ENCODE data around the gene CCDC178.
"Not testable (repeated sequence)": the region's sequence is repeated elsewhere in the genome, so short reads cannot be mapped to it uniquely, and the experiment has no call there.

Gene CCDC178

DNA sequence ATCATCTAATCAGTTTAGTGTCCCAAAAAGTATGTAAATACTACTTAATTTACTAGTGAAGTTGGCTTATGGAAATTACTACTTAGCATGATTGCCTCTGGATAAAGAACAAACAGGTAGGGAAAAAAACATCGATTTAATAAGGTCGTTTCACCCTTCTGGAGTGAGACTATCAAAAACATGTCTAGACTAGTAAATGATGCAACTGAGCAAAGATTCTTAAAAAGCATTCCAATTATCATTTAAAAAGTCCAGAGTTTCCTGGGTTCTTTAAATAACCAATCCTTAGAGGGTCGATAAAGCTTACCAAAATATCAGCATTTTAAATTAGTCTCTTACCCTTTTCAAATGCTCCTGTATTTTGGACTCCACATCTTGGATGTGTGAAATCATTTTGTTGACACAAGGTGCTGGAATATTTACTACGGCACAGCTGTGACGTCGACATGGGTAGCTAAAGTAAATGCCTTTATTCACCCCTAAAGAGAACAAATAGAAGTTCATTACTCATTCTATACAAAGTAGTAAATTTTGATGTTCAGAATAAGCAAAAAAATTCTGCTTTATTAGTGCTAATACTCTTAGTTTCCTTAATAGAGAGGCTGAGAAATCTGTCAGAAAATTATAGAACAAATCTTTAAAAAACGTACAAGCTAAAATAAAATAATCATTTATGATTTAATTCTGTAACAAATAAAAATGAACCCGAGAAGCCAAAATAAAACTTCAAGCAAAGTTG lies 70.6 kb downstream of the CCDC178 start:
- DNase-seq (ENCODE audit: low read depth in 1 of 2, low spot score in 1 of 2), result no peak

DNA sequence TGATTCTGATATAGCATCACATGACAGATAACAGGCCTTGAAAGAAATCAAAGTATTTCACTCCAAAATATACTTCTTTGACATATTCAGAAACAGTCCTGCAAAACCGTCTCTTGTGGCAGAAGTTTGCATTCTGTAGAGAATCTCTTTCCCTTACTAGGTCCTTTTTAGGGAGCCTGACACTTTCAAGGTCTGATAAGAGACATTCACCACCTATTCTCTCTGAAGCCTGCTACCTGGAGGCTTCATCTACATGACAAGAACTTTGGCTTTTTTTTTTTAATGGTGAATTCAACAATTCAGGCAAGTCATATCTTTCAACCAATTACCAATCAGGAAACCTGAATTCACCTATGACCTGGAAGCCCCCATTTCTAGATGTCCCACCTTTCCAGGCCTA lies 83.8 kb downstream of the CCDC178 start:
- no peak for DNase-seq (ENCODE audit: low read depth in 1 of 2, low spot score in 1 of 2)

DNA sequence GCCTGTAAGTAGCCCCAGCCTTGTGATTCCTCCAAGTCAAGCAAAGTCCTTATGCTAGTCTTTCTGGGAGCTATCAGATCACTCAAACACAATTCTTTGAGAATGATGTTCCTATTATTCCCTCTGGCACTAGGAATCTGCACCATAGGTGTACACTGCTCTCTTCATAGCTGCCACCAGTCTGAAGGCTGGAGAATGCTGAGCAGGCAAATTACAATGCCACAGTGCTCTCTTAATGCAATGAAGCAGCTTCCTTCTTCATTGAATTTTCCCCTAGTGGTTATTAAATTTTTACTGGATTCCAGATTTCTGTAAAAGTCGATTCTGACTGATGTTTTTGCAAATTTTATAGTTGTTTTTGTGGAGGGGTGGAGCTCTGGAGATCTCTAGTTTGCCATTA lies 84.8 kb downstream of the CCDC178 start:
- DNase-seq (ENCODE audit: low read depth in 1 of 2, low spot score in 1 of 2), result no peak

DNA sequence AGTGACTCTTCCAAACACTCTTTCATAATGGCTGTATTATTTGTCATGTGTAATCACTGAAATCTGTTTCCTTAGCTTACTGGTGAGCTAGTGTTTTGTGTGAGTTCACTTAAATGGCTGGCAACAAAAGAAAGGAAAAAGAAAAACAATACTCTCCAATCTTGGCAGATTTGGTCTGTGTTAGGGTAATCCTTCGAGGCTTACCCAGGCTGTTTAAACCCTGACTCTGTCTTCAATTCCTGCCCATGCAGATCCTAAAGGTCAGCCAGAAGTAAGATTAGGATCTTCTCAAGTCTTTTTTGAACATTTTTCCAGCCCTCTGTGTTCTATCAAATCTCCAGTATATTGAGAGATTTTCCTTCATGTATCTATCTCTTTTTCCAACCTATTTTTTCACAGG lies 85.3 kb downstream of the CCDC178 start:
- DNase-seq (ENCODE audit: low read depth in 1 of 2, low spot score in 1 of 2), result no peak

DNA sequence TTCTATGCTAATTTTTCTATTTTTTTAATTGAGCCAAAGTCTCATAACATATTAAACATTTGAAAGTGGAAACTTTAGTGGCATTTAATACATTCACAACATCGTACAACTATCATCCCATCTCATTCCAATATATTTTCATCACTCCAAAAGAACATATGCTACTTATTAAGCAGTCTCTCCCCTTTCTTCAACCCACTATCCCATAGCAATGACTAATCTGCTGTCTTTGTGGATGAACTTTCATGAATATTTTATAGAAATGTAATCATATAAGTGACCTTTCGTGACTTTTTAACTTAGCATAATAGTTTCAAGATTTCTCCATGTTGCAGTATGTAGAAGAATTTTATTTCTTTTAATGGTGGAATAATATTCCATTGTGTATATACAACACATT lies 90.3 kb downstream of the CCDC178 start:
- DNase-seq (ENCODE audit: low read depth in 1 of 2, low spot score in 1 of 2), result no peak

DNA sequence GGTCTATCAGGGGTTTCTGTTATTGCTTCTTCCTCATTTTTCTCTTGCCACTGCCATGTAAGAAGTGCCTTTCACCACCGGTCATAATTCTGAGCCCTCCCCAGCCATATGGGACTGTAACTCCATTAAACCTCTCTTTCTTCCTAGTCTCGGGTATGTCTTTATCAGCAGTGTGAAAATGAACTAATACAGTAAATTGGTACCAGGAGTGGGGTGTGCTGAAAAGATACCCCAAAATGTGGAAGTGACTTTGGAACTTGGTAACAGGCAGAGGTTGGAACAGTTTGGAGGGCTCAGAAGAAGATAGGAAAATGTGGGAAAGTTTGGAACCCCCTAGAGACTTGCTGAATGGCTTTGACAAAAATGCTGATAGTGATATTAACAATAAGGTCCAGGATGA lies 100.8 kb downstream of the CCDC178 start:
- DNase-seq (ENCODE audit: low read depth in 1 of 2, low spot score in 1 of 2), result not testable (repeated sequence)

DNA sequence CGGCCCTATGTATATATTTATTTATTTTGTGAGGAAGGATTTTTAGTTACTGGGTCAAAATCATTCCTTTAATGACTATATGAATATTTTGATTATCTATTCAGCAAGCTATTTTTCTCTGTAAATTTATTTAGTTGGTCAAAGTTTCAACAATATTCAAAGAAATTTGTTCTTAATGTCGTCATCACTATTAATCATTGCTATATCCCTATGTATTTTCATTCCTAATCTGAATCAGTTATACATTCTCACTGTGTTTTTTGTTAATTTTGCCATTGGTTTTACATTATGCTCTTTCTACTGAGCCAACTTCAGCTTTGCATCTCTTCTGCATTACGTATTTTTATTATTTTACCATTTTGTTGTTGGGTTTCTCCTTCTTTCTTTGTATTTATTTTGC lies 105.7 kb downstream of the CCDC178 start:
- no peak for DNase-seq (ENCODE audit: low read depth in 1 of 2, low spot score in 1 of 2)

DNA sequence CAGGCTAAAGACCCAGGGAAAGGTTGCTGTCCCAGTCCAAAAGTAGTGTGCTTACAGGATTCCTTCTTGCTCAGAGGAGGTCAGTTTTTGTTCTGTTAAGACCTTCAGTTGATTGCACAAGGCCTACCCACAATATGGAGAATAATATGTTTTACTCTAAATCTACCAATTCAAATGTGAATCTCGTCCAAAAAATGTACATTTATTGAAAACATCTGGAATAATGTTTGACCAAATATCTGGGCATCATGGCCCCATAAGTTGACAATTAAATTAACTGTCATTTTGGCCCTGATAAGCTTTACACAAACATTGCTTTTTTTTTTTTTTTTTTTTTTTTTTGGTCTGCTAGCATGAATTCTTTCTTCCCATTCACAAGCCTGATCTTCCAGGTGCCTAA lies 109.8 kb downstream of the CCDC178 start:
- no peak for DNase-seq (ENCODE audit: low read depth in 1 of 2, low spot score in 1 of 2)

DNA sequence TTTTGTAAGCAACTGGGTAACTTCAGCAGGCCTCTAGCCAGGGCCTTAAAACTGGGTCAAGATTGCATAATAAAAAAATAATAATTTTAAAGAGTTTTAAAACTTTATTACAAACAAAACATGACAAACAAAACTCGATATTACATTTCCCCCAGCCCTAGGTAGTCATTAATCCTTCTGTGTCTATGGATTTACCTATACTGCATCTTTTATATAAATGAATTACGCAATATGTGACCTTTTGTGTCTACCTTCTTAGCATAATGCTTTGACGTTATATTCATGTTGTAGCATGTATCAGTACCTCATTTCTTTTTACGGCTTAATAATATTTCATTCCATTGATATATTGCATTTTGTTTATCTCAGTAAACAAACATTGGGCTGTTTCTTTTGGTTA lies 113.5 kb downstream of the CCDC178 start:
- DNase-seq (ENCODE audit: low read depth in 1 of 2, low spot score in 1 of 2), result no peak

DNA sequence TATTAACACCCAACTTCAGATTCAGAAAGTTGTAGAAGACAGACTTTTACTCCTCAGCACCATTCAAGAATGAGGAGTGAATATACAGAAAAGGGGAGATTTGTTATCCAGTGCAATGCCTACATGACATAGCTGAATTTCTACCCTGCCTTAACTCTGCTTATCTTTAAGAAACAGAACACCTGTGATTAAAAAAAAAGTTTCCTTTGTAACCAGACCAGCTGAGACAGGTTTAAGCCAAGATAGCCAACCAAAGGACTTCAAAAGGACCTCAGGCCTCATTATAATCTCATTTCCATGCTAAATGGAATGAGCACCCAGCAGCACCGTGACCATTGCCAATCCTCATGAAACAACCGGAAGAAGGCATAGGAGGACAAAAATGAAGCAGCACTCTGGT lies 122.9 kb downstream of the CCDC178 start:
- no peak for DNase-seq (ENCODE audit: low read depth in 1 of 2, low spot score in 1 of 2)

DNA sequence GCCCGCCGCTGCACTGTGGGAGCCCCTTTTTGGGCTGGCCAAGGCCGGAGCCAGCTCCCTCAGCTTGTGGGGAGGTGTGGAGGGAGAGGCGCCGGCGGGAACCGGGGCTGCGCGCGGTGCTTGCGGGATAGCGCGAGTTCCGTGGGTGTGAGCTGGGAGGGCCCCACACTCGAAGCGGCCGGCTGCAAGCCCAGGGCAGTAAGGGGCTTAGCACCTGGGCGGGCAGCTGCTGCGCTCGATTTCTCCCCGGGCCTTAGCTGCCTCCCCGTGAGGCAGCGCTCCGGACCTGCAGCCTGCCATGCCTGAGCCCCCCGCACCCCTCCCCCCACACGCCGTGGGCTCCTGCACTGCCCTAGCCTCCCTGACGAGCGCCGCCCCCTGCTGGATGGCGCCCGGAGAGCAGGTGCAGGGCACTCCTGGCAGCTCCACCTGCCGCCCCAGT lies 124.4 kb downstream of the CCDC178 start:
- DNase-seq (ENCODE audit: low read depth in 1 of 2, low spot score in 1 of 2), result no peak

DNA sequence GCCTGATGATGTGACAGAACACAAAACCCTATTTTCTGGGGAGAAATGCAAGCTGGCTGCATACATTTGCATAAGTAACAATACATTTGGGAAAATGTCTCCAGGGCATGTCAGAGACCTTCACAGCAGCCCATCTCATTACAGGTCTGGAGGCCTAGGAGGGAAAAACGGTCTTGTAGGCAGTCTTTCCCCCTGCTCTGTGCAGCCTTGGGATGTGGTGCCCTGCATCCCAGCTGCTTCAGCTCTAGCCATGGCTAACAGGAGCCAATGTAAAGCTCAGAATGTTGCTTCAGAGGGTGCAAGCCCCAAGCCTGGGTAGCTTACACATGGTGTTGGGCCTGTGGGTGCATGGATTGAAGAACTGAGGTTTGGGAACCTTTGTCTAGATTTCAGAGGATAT lies 133.0 kb downstream of the CCDC178 start:
- DNase-seq (ENCODE audit: low read depth in 1 of 2, low spot score in 1 of 2), result no peak

DNA sequence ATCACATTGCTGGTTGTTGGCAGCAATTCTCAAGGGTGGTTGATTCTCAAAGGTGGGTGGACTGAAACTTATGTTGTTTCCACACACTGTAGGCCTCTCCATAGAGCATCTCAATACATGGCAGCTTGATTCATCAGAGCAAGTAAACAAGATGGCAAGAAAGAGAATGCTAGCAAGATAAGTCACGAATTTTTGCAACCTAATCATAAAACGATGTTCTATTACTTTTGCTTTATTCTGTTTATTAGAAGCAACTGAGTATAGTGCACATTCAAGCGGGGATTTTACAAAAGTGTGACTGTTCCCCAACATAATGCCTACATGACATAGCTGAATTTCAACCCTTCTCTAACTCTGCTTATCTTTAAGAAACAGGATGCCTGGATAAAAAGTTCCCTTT lies 136.2 kb downstream of the CCDC178 start:
- no peak for DNase-seq (ENCODE audit: low read depth in 1 of 2, low spot score in 1 of 2)

DNA sequence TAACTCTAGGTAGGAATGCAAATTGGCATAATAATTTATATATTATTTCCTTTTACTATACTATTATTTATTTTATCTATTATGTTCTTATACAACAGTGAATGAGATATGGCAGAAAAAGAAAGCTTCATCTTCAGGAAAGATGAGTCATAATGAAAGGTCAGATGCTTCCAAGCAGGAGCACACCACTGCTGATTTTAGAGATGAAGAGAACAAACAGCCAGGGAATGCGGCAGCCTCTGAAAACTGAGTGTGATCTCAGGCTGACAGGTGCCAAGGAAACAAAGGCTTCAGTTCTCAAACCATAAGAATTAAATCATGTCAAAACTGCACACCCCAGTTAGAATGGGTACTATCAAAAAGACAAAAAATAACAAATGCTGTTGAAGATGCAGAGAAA lies 149.0 kb downstream of the CCDC178 start:
- no peak for DNase-seq (ENCODE audit: low read depth in 1 of 2, low spot score in 1 of 2)

DNA sequence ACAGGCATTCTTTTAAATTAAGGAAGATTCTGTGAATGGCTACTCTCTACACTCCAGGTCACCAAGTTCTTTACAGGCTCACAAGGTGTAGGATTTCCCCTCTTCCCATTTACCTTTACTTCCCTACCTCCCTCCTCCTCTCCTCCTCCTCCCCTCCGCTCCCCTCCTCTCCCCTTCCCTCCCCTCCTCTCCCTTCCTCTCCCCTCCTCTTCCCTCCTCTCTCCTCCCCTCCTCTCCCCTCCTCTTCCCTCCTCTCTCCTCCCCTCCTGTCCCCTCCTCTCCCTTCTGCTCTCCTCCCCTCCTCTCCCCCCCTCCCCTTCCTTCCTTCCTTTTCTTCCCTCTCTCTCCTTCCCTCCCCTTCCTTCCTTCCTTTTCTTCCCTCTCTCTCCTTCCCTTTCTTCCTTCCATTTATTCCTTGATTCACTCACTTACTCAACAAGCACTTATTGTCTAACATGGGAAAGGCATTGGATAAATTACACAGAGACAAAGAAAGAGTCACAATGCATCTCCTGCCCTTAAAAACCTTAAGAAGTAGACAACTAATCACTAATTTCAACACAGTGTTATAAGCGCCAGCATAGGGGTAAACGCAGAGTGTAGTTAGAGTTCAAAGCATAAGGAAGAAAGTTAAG lies 152.3 kb downstream of the CCDC178 start:
- no peak for DNase-seq (ENCODE audit: low read depth in 1 of 2, low spot score in 1 of 2)

DNA sequence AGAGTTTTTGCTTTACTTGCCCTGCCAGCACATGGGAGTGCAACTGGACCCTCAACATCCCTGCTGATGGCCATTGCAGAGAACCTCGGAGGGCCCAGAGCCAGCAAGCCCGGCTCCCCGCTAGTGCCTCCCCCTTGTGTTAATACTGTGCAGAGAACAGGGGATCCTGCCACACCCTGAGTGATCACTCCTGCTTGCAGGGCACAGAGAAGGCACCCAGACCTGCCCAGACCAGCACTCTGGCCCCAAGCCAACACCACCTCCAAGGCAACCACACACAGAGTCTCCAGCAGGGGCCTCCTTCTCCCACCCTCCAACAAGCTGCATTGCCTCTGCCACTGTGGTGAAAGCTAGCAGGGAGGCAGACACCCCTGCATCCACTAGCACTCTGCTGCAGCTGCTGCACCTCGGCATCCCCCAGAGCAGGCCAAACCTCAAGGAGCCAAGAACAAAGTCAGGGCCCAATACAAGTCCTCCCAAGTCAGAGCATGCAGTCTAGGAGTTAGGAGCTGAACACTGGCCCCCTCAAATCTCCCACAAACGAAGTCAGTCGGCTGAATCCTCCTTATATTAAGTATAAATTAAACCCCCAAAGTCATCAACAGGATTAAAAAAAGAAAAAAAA lies 157.7 kb downstream of the CCDC178 start:
- DNase-seq (ENCODE audit: low read depth in 1 of 2, low spot score in 1 of 2), result no peak

DNA sequence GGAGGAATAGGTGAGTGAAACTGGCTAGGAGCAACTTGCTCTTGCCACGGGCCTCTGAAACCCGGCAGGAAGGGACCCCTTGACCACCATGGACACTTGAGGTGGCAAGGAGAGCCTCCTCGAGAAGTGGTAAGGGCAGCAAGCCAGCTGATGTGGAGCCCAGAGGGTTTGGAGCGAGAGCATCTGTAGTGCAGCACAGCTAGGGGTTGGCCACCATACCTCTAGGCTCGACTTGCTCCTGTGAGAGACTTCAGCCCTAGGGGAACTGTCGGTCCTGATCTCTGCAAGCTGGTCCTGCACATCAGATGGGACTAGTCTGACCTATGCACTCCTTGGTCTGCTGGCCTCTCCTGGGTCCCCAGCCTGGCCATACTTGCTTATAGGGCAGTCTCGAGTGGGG lies 158.4 kb downstream of the CCDC178 start:
- no peak for DNase-seq (ENCODE audit: low read depth in 1 of 2, low spot score in 1 of 2)

DNA sequence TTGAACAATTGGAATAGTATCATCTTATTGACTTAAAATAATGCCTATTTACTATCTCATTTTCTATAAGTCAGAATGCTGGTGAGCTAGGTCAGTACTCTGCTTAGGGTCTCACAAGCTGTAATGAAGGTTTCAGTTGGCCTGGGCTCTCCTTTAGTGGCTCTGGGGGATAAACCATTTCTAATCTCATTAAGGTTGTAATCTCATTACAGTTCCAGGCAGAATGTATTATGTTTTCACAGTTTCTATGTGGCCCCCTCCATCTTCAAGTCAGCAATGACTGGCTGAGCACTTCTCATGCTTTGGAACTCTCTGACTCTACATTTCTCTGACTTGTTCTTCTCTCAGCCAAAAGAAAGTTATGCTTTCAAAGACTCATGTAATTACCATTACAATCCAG lies 163.1 kb downstream of the CCDC178 start:
- DNase-seq (ENCODE audit: low read depth in 1 of 2, low spot score in 1 of 2), result no peak

DNA sequence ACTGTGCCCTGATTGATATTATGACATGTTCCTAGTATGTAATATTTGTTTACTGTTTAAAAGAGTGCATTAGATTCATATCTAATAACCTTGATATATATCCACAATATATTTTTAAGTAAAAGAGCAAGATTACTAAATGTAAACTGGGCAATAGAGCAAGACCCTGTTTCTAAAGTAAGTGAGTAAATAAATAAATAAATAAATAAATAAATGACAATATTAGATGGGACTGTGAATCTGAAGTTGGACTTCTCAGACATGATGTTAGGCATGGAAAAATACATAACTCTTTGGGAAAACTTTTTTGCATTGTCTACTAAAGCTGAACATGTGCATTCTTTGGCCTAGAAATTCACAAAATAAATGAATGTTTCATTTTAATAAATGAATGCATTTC lies 164.7 kb downstream of the CCDC178 start:
- DNase-seq (ENCODE audit: low read depth in 1 of 2, low spot score in 1 of 2), result no peak

DNA sequence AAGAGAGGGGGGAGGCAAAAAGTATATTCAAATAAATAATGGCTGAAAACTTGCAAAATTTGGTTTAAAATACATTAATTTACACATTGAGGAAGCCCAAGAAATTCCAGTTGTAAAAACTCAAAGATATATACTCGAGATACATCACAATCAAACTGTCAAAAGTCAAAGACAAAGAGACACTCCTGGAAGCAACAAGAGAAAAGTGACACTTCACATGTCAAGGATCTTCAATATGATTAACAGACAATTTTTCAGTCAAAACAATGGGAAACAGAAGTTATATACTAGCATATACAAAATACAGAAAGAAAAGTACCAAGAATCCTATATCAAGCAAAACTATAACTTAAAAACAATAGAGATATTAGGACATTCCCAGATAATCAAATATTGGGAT lies 170.2 kb downstream of the CCDC178 start:
- DNase-seq (ENCODE audit: low read depth in 1 of 2, low spot score in 1 of 2), result no peak

DNA sequence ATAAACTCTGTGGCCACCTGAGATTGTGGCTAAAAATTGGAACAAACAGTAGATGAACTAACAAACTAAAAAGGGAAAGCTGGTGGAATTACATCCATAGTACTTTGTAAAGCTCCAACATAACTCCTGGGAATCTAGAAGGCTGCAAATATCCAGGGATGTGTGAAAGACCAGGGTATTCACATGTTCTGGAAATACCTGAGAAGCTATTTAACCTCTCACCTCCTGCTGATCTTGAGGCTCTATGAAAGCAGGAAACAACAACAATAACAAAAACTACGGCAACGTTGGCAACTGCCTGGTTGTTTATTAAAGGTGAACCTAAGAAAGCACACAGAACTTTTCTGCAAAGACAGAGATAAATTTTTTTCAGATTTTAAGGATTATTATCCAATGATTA lies 171.3 kb downstream of the CCDC178 start:
- DNase-seq (ENCODE audit: low read depth in 1 of 2, low spot score in 1 of 2), result no peak

DNA sequence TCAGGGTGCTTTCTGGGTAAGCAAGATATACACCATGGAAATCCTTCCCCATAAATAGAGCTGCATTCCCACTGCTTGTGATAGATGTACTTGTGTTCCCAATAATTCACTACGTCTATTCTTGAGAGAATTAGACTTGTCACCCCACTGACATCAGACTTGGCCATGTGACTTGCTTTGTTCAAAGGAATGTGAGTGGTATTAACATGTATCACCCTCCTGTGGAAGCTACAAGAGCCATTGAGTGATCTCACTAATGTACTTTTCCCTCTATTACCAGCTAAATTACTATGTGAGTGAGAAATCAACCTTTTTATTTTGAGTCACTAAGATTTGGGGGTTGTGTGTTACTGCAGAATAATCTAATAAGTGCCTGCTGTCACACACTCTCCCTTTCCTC lies 176.0 kb downstream of the CCDC178 start:
- DNase-seq (ENCODE audit: low read depth in 1 of 2, low spot score in 1 of 2), result no peak

DNA sequence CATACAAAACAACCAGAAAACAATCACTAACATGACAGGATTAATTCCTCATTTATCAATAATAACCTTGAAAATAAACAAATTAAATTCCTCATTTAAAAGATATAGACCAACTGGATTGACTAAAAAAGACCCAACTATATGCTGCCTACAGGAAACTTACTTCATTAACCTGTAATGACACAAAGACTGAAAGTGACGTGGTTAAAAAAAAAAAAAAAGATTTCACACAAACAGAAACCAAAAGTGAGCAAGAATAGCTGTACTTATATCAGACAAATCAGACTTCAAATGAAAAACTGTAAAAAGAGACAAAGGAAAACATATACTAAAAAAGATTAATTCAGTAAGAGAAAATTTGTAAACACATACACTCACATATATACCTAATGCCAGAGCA lies 201.2 kb downstream of the CCDC178 start:
- no peak for DNase-seq (ENCODE audit: low read depth in 1 of 2, low spot score in 1 of 2)
